ENCODE results near the gene SLC4A7.
A peak's percentile ranks its signal among the peaks of the same experiment; 100 is the strongest.
"Not testable (repeated sequence)": the region's sequence is repeated elsewhere in the genome, so short reads cannot be mapped to it uniquely, and the experiment has no call there.

Gene SLC4A7

DNA sequence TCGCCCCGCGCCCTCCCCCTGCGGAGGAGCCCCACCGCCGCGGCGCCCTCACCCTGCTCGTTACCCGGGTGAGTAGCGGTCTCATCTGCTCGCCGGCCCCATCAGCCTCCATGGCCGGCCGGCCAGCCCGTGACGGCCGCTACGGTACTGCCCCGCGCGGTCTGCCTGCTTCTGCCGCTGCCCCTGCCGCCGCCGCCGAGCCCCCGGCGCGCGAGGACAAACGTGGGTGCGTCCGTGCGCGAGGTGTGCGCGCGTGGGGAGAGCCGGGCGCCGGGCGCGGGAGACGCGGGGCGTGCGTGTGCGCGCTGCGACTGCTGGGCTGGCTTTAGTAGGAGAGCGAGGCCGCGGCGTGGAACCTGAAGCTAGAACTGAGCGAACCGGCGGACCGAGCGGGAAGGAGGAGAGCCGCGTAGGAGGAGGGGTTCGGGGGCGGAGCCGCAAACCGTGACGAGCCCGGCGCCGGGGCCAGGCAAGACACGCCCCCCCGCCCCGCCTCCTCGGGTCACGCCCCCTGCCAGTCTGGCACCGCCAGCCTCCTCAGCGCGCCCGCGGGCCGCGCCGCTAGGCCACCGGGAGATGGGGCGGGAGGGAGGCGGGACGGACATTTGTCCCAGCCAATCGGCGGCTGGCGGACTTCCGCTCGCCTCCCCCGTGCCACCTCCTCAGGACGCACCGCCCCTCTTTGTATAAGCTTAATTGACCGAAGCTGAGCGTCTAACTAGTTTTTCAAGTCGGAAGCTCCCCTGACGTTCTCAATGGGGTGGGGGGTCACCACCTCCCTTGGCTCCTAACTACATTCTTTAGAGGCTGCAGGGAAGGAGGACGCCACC lies at the start of gene SLC4A7:
Gene SLC4A7, minus strand, starts transcription at position 370 of the 830 bp plus-strand sequence. Its CDS starts 258 bp downstream, at position 112.
- DNase-seq (ENCODE audit: low read depth in 3 of 3) = peak; percentile 97 to 98 (median 98)

DNA sequence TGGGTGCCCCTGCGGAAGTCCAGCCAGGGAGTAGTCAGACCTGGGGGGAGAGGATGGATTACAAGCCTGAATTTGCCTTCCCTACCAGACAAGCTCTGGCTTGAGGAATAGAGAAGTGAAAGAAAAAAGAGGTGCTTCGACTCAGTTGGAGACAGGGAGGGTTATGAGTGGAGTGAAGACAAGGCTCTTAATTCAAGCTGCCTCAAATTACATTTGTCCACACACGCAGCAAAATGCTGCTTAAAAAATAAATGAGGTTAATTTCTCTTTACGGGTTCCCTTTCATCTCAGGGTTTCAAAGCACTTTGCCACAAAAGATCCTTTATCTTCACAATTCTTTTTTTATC lies 49.0 kb upstream of the SLC4A7 start:
- DNase-seq (ENCODE audit: low read depth in 3 of 3) = no peak

DNA sequence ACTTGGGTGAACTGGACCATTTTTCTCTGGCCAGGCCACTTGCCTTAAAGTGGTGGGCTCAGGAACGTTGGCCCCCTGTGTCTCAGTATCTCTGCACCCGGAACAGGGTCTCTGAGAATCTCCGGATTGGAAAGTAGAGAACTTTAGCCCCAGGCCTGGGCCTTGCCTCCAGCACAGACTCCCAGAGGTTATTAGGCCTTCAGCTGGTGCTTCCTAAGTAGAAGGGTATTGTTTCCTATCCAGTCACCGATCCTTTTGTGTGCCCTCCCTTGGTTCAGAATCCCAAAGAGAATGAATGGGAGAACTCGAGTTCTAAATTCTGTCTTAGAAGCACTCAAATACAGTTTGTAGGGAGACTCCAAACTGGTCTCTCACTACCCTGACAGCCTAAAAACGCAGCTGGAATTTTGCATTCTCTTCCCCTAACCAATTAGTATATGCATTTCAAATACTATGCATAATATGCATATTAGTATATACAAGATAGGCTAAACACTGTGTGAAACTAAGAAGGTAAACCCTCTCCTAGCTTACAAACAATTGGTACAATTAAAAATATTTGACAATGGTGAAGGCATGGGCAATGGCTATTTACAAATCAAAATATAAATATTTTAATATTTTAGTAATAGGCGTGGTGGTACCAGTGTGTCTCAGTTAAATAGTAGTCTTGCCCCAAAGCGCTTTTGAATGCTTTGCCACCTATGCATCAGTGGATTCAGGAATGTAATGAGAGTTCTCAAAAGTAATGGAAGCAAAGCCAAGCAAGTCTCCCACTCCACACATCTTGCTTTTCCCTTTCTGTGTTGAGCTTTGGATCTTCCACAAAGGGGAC lies 48.5 kb upstream of the SLC4A7 start:
- DNase-seq (ENCODE audit: low read depth in 3 of 3) = no peak

DNA sequence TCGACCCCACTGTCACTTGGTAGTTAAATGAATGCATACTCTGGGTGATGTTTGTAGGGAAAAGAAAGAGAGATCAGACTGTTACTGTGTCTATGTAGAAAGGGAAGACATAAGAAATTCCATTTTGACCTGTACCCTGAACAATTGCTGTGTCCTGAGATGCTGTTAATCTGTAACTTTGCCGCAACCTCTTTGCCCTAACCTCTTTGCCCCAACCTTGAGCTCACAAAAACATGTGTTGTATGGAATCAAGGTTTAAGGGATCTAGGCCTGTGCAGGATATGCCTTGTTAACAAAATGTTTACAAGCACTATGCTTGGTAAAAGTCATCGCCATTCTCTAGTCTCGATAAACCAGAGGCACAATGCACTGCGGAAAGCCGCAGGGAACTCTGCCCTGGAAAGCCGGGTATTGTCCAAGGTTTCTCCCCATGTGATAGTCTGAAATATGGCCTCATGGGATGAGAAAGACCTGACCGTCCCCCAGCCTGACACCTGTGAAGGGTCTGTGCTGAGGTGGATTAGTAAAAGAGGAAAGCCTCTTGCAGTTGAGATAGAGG lies 47.1 kb upstream of the SLC4A7 start:
- not testable (repeated sequence) for DNase-seq (ENCODE audit: low read depth in 3 of 3)

DNA sequence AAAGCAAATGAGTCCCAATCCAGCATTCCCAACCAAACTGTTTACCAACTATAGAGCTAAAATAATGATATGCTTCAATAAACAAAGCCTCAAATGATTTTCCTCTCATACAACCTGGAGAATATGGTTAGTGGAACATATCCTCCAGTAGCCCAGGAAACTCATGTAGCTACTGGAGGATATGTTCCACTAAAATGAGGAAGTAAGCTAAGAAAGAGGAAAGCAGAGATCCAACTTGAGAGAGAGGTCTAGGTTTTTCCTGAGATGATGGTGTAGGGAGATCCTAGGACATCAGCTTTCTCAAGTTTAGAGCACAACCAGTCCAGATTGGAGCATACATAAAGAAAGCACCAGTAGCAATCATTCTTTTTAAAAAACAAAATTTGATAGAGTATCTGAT lies 44.6 kb upstream of the SLC4A7 start:
- DNase-seq (ENCODE audit: low read depth in 3 of 3) = no peak

DNA sequence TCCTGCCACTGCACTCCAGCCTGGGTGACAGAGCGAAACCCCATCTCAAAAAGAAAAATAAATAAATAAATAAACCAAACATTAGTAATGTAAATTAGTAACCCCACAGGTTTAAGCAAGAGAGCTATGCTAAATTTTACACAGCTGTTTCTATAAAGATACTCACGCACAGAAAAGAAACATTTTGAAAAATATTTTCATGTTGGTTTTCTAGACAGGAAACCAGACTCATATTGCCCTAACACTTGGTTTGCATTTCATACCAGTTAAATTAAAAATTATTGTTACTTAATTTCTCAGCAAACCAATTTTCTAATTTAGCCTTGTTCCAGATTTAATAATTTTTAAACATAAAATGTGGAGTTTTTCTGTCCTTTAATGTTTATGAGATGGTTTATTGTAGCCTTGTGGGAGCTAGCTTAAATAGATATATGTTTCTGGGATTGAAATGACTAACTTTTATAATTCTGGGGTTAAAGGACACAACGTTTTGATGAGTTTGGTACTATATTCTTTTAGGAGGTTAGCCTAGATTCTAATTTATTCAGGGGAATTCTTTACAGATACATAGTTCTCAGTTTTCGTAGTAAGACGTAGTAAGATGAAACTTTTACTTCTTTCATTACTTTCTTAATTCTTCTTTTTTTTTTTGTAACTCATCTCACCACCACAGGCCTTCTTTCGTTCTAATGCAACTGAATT lies 42.6 kb upstream of the SLC4A7 start:
- no peak for DNase-seq (ENCODE audit: low read depth in 3 of 3)

DNA sequence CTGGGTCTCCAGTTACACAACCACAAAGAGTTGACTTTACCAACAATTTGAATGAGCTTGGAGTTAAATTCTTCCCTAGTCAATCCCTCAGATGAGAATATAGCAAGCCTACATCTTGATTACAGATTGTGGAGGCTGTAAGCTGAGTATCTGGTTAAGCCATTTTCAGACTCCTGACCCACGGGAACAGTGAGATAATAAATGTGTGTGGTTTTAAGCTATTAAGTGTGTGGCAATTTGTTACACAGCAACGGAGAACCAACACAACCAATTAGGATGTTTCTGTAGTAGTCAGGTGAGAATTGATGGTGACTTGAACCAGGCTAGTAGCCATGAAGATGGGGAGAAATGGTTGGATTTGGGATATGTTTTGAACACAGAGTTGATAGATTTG lies 37.7 kb upstream of the SLC4A7 start:
- DNase-seq (ENCODE audit: low read depth in 3 of 3) = no peak

DNA sequence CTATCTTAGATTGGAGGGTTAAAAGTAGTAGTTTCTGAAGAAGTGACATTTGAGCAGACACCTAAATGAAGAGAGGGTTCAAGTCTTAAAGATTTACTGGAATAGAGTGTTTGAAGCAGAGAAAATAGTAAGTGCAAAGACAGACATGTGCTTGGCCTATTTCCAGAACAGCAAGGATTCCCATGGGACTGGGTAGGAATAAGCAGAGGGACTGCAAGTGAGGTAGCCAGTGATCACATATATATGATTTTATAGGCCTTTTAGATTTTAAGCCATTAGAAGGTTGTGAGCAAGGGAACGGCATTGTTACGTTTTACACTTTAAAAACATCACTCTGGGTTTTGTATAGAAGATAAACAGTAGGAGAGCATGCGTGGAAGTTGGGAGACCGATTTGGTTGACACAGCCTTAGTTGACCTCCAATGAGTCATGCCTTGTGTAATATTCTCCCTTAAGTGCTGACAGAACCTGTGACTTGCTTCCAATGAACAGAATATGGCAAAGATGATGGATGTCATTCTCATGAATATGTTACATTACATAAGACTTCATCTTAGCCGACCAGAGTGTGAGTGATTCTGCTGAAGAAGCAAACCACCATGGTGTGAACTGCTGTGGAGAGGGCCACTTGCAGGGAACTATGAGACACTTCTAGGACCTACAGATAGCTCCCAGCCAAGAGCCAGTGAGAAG lies 37.1 kb upstream of the SLC4A7 start:
- DNase-seq (ENCODE audit: low read depth in 3 of 3) = no peak

DNA sequence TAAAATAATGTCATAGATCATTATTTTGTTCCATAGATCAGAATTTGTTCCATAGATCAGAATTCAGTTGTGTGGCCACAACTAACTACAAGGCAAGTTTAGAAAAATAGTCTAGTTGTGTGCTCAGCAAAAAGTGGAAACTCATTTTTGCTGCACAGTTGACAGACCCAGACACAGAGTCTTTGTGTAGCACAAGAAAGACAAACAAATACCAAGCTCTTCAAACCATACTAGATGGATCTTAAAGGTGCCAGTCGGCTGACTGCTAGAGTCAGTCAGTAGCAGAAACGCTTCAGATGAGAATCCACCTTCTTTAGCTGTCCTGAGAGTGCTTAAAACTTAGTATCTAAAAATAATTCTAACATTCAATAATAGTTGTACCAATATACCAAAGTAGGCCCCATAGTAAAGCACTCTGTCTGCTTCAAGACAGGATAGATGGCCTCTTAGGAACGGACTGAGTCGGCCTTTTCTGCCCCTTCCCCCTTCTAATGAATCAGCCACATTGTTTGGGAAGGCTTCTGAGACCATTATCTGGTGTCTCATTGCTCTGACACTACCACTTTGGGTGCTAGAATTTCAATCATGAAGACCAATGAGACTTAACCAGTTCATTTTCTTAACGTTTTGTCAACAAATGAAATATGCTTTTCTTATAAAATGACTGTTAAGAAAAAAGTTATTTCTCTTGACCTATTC lies 27.7 kb upstream of the SLC4A7 start:
- no peak for DNase-seq (ENCODE audit: low read depth in 3 of 3)

DNA sequence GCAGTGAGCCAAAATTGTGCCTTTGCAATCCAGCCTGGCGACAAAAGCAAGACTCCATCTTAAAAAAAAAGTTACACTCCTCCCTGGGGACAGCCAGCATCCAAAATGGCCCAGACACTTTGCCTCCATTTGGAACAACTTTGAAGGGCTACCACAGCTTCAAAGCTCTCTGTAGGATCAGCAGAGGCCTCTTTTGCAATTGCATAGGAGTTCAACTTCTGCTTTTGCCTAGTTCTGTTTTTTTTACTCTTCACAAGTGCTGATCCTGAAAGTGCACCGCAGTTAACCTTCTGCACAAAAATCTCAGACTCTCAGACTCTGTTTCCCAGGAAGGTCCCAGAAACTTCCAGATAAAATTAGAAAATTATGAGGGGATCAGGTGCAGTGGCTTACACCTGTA lies 25.2 kb upstream of the SLC4A7 start:
- no peak for DNase-seq (ENCODE audit: low read depth in 3 of 3)

DNA sequence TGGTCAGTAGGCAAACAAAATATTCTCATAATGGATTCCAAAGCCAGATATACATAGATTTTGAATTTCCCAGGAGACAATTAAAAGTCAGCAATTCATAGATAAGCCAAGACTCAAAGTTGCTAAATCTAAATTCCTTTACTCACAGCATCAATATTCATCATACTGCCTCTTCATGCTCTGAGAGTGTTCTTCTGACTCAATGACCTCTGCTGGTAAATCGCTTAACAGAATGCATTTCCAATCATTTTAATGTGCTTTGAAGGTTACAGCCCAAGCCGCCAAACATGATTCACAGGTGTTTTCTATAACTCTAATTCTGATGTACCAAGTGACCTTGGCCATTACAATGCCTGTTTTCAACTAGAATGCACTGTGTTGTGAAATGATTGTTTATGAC lies 24.2 kb upstream of the SLC4A7 start:
- no peak for DNase-seq (ENCODE audit: low read depth in 3 of 3)

DNA sequence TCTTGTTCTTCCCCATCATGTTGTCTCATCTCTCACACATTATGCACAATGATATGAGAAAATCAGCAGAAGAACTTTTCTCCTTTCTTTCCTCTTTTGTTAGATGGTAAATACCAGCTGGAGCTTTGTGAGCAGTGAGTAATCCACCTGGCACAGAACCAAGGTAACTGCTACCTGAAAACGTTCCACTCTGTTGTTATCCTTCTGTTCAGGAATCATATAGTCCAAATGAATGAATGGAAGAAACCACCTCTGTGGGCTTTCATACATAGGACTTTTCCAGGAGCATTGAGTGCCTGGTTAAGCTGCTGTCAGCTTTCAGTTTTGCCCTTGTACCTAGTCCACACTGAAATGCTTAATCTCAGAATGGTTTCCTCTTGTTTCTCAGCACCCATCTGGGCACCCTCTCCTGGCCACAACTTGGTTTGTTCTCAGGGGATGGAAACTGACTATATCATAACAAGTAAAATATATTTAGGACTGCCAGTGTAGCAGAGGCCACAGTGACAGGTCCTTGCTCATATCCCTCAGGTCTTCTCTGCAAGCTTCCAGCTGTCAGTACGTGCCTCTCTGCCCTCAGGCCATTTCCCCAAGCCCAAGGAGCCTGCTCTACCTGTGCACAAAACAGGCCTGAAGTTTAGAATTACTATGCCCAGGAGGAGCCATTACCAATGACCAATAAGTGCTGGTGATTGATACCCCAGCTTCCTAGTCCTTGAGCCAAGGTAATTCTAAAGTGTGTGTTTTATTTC lies 23.5 kb upstream of the SLC4A7 start:
- no peak for DNase-seq (ENCODE audit: low read depth in 3 of 3)

DNA sequence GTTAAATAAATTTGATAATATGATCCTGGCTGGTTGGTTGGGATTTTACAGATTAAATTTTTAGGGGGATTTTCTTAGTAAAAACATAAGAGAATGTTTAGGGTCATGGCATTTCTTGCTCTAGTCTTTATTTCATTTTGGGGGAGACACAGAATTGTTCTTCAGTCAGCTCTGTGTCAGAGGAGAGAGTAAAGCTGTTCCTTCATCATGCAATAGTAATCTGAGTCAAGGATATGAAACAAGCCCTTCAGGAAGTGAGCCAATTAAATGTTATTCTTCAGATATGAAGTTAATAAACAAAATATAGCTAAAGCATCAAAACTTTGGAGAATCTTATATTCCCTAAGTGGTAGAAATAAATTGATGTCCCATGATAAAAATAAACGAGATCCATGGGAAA lies 22.9 kb upstream of the SLC4A7 start:
- no peak for DNase-seq (ENCODE audit: low read depth in 3 of 3)

DNA sequence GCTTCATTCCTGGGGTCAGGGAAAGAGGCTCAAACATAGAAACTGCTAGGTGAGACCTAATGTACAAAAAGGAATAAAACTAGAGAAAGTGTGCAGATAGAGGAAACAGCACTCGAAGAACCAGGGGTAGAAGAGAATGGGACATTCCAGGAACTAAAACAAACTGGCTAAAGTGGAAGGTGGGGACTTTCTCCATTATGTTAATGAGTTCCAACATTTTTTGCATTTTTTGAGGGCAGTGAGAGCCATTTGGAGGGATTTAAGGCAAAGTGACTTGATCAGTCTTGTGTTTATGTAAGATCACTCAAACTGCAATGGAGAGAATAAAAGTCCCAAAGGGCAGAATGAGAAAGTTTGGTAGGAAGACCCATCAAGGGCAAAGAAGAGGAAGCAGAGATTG lies 20.6 kb upstream of the SLC4A7 start:
- no peak for DNase-seq (ENCODE audit: low read depth in 3 of 3)

DNA sequence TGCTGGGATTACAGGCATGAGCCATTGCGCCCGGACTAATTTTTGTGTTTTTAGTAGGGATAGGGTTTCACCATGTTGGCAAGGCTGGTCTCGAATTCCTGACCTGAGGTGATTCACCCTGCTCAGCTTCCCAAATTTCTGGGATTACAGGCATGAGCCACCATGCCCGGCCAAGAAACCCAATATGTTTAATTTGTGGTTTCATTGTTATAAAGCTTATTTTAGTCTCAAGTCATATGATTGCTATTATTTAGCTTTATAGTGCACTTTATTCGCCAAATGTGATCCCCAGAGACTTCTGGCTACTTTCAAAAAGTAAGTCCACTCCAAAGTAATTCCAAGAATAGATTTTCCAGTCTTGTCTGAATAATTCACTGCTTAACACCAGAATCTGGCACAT lies 19.3 kb upstream of the SLC4A7 start:
- DNase-seq (ENCODE audit: low read depth in 3 of 3) = no peak

DNA sequence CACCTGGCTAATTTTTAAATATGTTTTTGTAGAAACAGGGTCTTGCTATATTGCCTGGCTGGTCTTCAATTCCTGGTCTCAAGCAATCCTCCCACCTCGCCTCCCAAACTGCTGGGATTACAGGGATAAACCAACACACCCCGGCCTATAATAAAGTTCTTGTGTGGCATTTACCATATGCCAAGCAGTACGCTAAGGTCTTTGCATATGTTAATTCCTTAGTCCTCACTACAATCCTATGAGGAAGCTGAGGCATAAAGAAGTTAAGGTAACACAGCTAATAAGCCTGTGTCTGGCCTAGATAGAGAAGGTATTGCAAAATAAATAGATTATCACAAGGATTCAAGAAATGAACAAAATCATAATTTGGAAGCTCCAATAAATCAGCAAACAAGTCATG lies 17.6 kb upstream of the SLC4A7 start:
- no peak for DNase-seq (ENCODE audit: low read depth in 3 of 3)

DNA sequence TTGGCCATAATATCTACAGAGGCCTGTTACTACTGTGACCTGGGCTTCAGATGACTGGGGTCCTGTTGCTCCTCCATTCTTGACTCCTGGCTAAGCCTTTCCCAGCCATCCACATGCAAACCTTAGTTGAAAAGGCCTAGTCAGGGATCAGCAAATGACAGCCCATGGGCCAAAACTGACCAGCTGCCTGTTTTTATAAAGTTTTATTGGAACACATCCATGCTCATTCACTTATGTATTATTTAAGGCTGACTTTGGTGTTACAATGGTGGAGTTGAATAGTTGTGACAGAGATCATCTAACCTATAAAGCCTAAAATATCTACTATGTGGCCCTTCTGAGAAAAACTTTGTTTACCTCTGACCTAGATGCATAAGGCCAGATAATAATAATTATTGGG lies 16.8 kb upstream of the SLC4A7 start:
- DNase-seq (ENCODE audit: low read depth in 3 of 3) = no peak

DNA sequence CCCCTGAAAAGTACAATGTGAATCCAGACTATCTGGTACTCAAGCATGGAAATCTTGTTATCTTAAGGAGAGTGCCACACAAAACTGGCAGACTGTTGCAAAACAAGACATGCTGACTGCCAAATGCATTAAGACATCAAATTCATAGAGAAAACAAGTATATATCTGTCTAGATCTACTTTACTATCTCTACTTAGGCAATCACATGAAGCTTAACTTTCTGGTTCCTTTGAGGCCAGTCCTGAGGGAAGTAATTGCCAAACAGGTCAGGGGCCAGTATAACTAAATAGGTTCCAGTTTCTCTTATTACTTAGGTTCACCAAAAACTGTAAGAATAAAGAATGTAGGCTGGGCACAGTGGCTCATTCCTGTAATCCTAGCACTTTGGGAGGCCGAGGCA lies 15.9 kb upstream of the SLC4A7 start:
- no peak for DNase-seq (ENCODE audit: low read depth in 3 of 3)

DNA sequence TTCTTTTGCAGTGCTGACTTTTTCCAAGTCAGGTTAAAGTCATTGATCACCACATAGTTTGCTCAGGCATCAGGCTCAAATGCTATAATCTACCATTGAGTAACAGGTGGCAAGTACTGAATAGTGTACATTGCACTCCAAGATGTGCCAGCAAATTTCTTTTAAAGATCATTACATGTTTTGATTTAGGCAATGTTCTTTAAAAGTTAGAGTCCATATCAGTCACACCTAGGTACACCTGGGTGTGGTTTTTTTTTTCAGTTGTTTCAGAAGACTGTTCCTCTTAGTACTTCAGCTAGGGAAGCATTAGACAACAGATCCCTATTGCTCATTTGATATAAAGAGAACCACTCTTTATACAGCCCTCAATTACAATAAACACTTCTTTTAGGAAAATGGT lies 10.6 kb upstream of the SLC4A7 start:
- DNase-seq (ENCODE audit: low read depth in 3 of 3) = no peak

DNA sequence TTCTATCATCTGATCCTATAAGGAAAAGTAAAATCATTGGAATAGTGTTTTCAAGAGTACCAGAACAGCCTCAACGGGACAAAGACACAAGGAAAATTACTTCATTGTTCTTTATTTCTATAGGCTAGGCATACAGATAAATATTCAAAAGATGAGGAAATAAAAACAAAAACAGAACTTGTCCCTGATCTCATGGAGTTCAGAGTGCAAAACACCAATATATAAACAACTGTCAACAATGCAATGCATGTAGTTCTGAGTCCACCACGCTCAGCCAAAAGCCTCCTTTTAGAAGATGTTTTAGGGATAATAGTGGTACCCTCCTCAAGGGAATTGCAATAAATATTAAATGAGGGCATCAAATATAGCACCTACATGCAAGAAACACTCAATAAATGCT lies 4.6 kb upstream of the SLC4A7 start:
- DNase-seq (ENCODE audit: low read depth in 3 of 3) = no peak

All from stimulated activated CD4-positive, alpha-beta T cell treated with anti-CD3 and anti-CD28 coated beads, TNF-alpha, amount 100 ng/mL, for 24 hours (primary cell).